Prostate gland (tissue), 2 donors: ENCODE results near the gene UPK1A. TPM values are rescaled to one million over a fixed set of nuclear protein-coding genes. Genes with fewer than 3 reads are reported as not detected.

Source experiments
- DNase-seq: peaks from one replicate; pipeline ENCODE4 v3.0.0-alpha.2; 2019; ENCODE audit warnings: low spot score
- H3K27ac ChIP-seq, 2 donors: fragments of 200-600 bp; sonication (generic); 2 replicates each; pipeline ENCODE4 v1.5.1; 2017 to 2019
- H3K27me3 ChIP-seq: fragments of 200-600 bp; sonication (generic); replicated peaks from 2 replicates; pipeline ENCODE4 v1.5.1; 2019; ENCODE audit not compliant: insufficient read depth
- H3K36me3 ChIP-seq, 2 donors: fragments of 200-600 bp; sonication (generic); 1 replicate in 1 of 2; 2 replicates in 1 of 2; pipeline versions ENCODE4 v1.5.1 to v1.8.1; 2017 to 2019
- H3K4me1 ChIP-seq: fragments of 200-600 bp; sonication (generic); replicated peaks from 2 replicates; pipeline ENCODE4 v1.5.1; 2019
- H3K4me3 ChIP-seq, 2 donors: fragments of 200-600 bp; sonication (generic); 2 replicates each; pipeline ENCODE4 v1.5.1; 2017 to 2019
- H3K9me3 ChIP-seq: fragments of 200-600 bp; sonication (generic); 2 replicates; pipeline ENCODE4 v1.5.1; 2017
- CTCF ChIP-seq, 4 experiments: fragments of 200-600 bp in 2 of 4; fragments of 450-650 bp in 2 of 4; sonication (generic) in 2 of 4; IDR thresholded peaks; 1 replicate in 3 of 4; 2 replicates in 1 of 4; pipeline ENCODE4 v1.5.1; 2016 to 2019; ENCODE audit warnings: antibody characterized with exemption in 4 of 4, mild to moderate bottlenecking in 2 of 4, moderate library complexity in 2 of 4
- POLR2AphosphoS5 ChIP-seq: sonication (generic); formaldehyde crosslinking; IDR thresholded peaks from one replicate; pipeline ENCODE4 v1.6.1; 2017; ENCODE audit warnings: antibody characterized with exemption
- WGBS: methylation state at CpG from one replicate; pipeline ENCODE4 v1.1.5; 2018; 5-methylcytosine and 5-hydroxymethylcytosine counted together
- intact Hi-C: fragments of 100-400 bp; cut with DNase I; formaldehyde crosslinking; loops from one replicate; pipeline ENCODE4 v1.14.2; 2022
- total RNA-seq, 2 donors: library from RNA; depleted of rRNA; stranded (reverse); fragments of >200 nt; gene quantifications; one replicate each; pipeline ENCODE4 v1.1.0, GENCODE V29; 2016

UPK1A gene
- total RNA-seq, 2 donors from 2014 or later = 3.8 to 5.5 TPM

GRCh38 chr19:35727053-35727955 lies 61.0 kb downstream of the UPK1A start:
- no peak for TF ChIP-seq POLR2AphosphoS5
- TF ChIP-seq CTCF (IDR thresholded peaks at IDR 0.05) = no peak
- DNase-seq = no peak
- Histone ChIP-seq H3K9me3 (no peaks in the 10 kb centered on the region), H3K36me3 (peaks cover 50 to 88% of the 10 kb centered on the region in 2 donors), H3K27me3 (no peaks in the 10 kb centered on the region), H3K27ac (no peak overlapping the region), H3K4me1 (peaks cover 3% of the 10 kb centered on the region), H3K4me3 (no peak overlapping the region)
- intact Hi-C loops = no loop called here
- WGBS = 92% methylated on average over 25 of the region's 25 CpGs

Other genes starting within 250 kb of the UPK1A start
- gene FFAR2, start 218.3 kb upstream of the UPK1A start, total RNA-seq = under 1 TPM in 1 of 2 donors, not detected in 1; 0.87 TPM
- gene KRTDAP, start 176.1 kb upstream of the UPK1A start, total RNA-seq = 10 to 100 TPM in 1 of 2 donors, 1 to 10 TPM in 1; 3.6 to 58.6 TPM
- gene DMKN, start 152.9 kb upstream of the UPK1A start, total RNA-seq = 10 to 100 TPM; 50.9 to 80.5 TPM
- 1 to 10 TPM in 1 of 2 donors, under 1 TPM in 1; 0.32 to 4.9 TPM for gene SBSN, start 138.2 kb upstream of the UPK1A start, total RNA-seq
- 10 to 100 TPM in 1 of 2 donors, not detected in 1; 13.4 TPM for gene GAPDHS, start 133.1 kb upstream of the UPK1A start, total RNA-seq
- 100 to 1,000 TPM; 105 to 120 TPM for gene TMEM147, start 120.9 kb upstream of the UPK1A start, total RNA-seq
- 1 to 10 TPM in 1 of 2 donors, not detected in 1; 1.9 TPM for gene ATP4A, start 102.9 kb upstream of the UPK1A start, total RNA-seq
- gene PMIS2, start 80.3 kb upstream of the UPK1A start, total RNA-seq = not detected
- 10 to 100 TPM; 10.0 to 17.5 TPM for gene HAUS5, start 53.8 kb upstream of the UPK1A start, total RNA-seq
- 100 to 1,000 TPM in 1 of 2 donors, 10 to 100 TPM in 1; 81.4 to 114 TPM for gene RBM42, start 37.5 kb upstream of the UPK1A start, total RNA-seq
- 1 to 10 TPM; 1.2 to 6.6 TPM for gene ETV2, start 24.8 kb upstream of the UPK1A start, total RNA-seq
- 100 to 1,000 TPM; 334 to 665 TPM for gene COX6B1, start 18.2 kb upstream of the UPK1A start, total RNA-seq
- 1 to 10 TPM in 1 of 2 donors, not detected in 1; 3.1 TPM for gene ZBTB32, start 38.0 kb downstream of the UPK1A start, total RNA-seq
- gene KMT2B, start 51.5 kb downstream of the UPK1A start, total RNA-seq = 10 to 100 TPM; 32.3 to 89.5 TPM
- 10 to 100 TPM in 1 of 2 donors, 1 to 10 TPM in 1; 9.4 to 16.1 TPM for gene IGFLR1, start 75.9 kb downstream of the UPK1A start, total RNA-seq
- 10 to 100 TPM; 14.6 to 45.0 TPM for gene U2AF1L4, start 78.9 kb downstream of the UPK1A start, total RNA-seq
- 10 to 100 TPM; 39.9 to 65.2 TPM for gene PSENEN, start 79.1 kb downstream of the UPK1A start, total RNA-seq
- 10 to 100 TPM in 1 of 2 donors, 1 to 10 TPM in 1; 4.2 to 13.0 TPM for gene LIN37, start 82.1 kb downstream of the UPK1A start, total RNA-seq
- 10 to 100 TPM; 32.2 to 78.5 TPM for gene HSPB6, start 90.5 kb downstream of the UPK1A start, total RNA-seq
- 10 to 100 TPM; 13.6 to 19.2 TPM for gene PROSER3, start 91.7 kb downstream of the UPK1A start, total RNA-seq
- 10 to 100 TPM; 13.2 to 38.1 TPM for gene ARHGAP33, start 109.0 kb downstream of the UPK1A start, total RNA-seq
- not detected for gene PRODH2, start 146.3 kb downstream of the UPK1A start, total RNA-seq
- gene NPHS1, start 186.0 kb downstream of the UPK1A start, total RNA-seq = under 1 TPM in 1 of 2 donors, not detected in 1; 0.23 TPM
- 1 to 10 TPM in 1 of 2 donors, not detected in 1; 1.2 TPM for gene KIRREL2, start 190.4 kb downstream of the UPK1A start, total RNA-seq
- 10 to 100 TPM in 1 of 2 donors, 1 to 10 TPM in 1; 3.6 to 38.0 TPM for gene APLP1, start 202.1 kb downstream of the UPK1A start, total RNA-seq
- gene NFKBID, start 234.0 kb downstream of the UPK1A start, total RNA-seq = 10 to 100 TPM in 1 of 2 donors, 1 to 10 TPM in 1; 5.6 to 10.8 TPM
- gene HCST, start 236.0 kb downstream of the UPK1A start, total RNA-seq = 1 to 10 TPM in 1 of 2 donors, not detected in 1; 4.9 TPM
- gene TYROBP, start 241.8 kb downstream of the UPK1A start, total RNA-seq = 10 to 100 TPM; 30.6 to 60.7 TPM